Fibroblast of pulmonary artery (primary cell): ENCODE data around the gene MYT1.

Source experiments
- DNase-seq: peaks from one replicate; pipeline ENCODE4 v3.0.0-alpha.2; 2010; ENCODE audit warnings: low read depth
- H3K4me3 ChIP-seq: replicated peaks from 2 replicates; pipeline ENCODE4 v1.5.1; 2011; ENCODE audit warnings: low read depth, mild to moderate bottlenecking, control low read depth, low read length, moderate library complexity
- TF ChIP-seq, protein P1 (sequence below): IDR thresholded peaks from 2 replicates; pipeline ENCODE4 v1.5.1; 2011; ENCODE audit warnings: mild to moderate bottlenecking, control low read depth, low read length, inconsistent platforms; ENCODE audit errors: missing control alignments

MYT1 gene

DNA sequence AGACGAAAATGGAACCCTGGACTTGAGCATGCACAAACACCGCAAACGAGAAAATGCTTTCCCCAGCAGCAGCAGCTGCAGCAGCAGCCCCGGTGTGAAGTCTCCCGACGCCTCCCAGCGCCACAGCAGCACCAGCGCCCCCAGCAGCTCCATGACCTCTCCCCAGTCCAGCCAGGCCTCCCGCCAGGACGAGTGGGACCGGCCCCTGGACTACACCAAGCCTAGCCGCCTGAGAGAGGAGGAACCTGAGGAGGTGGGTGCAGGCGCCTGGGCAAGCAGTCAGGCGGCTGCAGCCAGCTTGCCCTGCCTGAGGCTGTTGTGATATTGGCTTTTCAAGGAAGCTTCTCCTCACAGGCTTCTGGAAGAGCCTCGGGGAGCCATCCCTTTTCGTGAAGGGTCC is 55.5 kb downstream of the MYT1 start:
- DNase-seq = no peak
- TF ChIP-seq, protein P1, sequence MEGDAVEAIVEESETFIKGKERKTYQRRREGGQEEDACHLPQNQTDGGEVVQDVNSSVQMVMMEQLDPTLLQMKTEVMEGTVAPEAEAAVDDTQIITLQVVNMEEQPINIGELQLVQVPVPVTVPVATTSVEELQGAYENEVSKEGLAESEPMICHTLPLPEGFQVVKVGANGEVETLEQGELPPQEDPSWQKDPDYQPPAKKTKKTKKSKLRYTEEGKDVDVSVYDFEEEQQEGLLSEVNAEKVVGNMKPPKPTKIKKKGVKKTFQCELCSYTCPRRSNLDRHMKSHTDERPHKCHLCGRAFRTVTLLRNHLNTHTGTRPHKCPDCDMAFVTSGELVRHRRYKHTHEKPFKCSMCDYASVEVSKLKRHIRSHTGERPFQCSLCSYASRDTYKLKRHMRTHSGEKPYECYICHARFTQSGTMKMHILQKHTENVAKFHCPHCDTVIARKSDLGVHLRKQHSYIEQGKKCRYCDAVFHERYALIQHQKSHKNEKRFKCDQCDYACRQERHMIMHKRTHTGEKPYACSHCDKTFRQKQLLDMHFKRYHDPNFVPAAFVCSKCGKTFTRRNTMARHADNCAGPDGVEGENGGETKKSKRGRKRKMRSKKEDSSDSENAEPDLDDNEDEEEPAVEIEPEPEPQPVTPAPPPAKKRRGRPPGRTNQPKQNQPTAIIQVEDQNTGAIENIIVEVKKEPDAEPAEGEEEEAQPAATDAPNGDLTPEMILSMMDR = no peak
- no peak overlapping the region for H3K4me3 ChIP-seq

DNA sequence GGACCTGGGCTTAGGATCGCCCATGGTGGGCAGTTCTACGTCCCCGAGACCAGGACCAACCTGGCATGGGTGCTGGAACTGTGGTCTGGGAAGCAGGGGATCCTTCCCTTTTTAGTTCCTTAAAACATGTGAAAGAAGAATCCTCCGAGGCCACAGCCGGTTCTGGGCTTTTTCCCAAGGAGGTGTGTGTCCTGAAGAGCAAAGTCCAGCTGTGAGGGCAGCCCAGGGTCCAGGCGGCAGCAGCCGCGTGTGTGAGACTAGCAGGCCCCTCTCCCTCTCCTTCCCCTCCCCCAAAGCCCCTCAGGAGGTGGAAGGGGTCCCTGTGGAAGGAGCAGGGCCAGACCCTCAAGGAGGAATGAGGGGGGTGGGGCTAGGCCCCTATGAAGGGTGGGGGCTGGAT is 56.2 kb downstream of the MYT1 start:
- TF ChIP-seq, protein P1 = no peak
- H3K4me3 ChIP-seq = no peak overlapping the region
- DNase-seq = no peak

DNA sequence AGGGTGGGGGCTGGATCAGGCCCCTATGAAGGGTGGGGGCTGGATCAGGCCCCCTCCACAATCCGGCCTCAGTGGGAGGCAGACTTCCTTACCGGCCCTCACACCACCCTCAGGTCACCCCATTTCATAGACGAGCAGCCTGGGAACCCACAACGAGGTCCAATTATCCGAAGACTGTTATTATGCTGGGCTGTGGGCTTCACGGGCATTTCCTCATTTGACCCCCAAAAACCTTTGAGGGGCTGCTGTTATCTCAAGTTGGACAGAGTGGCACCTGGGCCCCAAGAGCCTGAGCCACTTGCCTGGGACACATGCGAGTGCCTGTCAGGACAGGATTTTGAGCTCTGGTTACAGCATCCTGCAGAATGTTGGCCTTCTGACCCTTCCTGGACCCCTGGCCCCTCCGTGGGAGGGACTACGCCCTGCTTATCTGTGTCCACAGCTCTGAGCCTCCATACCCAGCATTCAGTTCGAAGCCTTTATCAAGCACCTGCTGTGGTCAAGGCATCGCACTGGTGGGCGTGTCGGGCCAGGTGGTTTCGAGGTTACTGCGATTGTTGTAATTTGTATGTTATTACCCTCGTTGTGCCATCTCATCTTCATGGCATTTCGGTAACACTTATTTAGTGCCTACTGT is 56.8 kb downstream of the MYT1 start:
- no peak overlapping the region for H3K4me3 ChIP-seq
- TF ChIP-seq, protein P1 = no peak

DNA sequence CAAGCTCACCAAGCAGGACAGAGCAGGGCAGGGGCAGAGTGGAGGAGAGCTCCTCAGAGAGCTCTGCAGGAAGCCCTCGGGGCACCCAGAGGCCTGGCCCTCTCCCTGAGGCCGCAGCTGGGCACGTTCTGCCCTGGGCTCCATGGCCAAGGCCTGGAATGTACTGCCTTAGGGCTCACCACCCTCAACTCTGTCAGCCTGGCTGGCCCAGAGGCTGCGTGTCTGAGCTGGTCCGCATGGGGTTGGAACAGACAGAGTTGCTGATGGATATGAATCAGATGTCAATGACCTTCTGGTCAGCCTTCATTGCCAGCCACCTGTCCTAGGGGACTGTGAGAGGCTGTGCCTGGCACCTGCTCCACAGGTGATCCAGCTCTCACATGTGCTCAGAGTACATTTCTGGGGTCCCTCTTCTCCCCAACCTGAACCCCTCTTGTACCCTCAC is 58.1 kb downstream of the MYT1 start:
- H3K4me3 ChIP-seq = no peak overlapping the region
- TF ChIP-seq, protein P1 = no peak
- peak; percentile 10 for DNase-seq

More for the DNA sequence above, 56.8 kb downstream of the MYT1 start:
- DNase-seq = no peak

DNA sequence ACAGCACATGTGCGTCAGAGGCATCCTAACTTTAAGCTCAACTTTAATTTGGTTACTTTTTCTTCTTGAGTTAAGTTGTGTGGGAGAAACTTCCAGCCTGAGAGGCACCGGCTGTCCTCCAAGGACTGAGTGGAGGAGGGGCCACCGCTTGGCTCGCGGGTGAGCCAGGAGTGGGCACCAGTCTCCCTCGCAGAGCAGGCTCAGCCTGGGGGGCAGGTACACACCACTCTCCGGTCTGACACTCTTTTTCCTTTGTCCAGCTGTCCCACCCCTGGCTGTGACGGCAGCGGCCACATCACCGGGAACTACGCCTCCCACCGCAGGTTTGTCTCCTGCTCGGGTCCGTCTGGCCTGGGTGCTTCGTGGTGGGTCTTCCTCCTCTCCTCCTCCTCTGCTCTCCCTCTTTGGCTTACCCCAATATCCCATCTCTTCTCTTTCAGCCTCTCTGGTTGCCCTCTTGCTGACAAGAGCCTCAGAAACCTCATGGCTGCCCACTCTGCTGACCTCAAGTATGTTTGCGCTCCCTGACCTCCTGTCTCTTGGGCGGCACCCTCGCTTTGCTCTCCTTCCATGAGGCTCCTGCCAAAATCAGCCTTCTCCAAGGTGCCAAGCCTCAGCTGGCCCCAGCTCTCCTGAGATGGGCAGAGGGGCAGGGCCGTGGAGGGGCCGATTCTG is 58.7 kb downstream of the MYT1 start:
- H3K4me3 ChIP-seq = no peak overlapping the region
- TF ChIP-seq, protein P1 = no peak
- no peak for DNase-seq

DNA sequence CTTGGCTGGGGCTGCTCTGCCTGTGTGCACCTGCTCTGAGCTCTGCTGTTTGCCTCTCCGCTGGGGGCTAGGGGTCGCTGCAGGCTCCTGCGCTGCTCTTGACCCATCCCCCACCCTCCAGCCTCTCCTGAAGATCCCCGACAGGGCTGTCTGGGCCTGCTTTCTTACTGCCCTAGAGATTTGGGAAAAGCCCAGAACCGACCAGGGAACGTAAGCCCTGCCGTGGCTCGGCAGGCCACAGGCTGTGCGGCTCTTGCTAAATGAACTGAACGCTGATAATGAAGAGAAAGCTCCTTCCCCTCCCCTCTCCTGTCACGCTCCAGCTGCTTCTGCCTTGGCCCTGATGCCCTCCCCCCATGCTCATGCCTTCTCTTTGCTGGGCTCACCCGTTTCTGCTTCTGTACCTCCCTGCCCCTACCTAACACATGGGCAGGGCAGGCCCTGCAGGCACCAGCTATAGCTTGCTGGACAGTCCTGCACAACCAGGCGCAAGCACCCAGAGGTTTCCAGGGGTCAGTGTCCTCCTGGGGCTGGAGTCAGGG is 59.3 kb downstream of the MYT1 start:
- H3K4me3 ChIP-seq = no peak overlapping the region
- TF ChIP-seq, protein P1 = peak; percentile 34

More for the DNA sequence above, 59.3 kb downstream of the MYT1 start:
- peak; percentile 25 for DNase-seq
